GM19351 (cell line): ENCODE results near the gene COL11A1.
"Not testable (repeated sequence)": the region's sequence is repeated elsewhere in the genome, so short reads cannot be mapped to it uniquely, and the experiment has no call there.

Experiments used
- ATAC-seq: cut with Tn5 transposase; IDR thresholded peaks from one replicate; pipeline ENCODE4 v1.9.1; 2021; ENCODE audit warnings: mild to moderate bottlenecking, moderate library complexity; ENCODE audit not compliant: unreplicated experiment

The COL11A1 gene

GRCh38 chr1:103087256-103087655, 21.1 kb downstream of the COL11A1 start:
- no peak for ATAC-seq

- no peak for ATAC-seq
Observed at GRCh38 chr1:103084181-103084580, 24.1 kb downstream of the COL11A1 start.

- no peak for ATAC-seq
Observed at GRCh38 chr1:103075316-103076000, 32.9 kb downstream of the COL11A1 start.

- no peak for ATAC-seq
Observed at GRCh38 chr1:103074224-103074623, 34.1 kb downstream of the COL11A1 start.

- ATAC-seq: no peak
Observed at GRCh38 chr1:103069201-103069600, 39.1 kb downstream of the COL11A1 start.

GRCh38 chr1:103063921-103064320, 44.4 kb downstream of the COL11A1 start:
- no peak for ATAC-seq

GRCh38 chr1:103058391-103058790, 49.9 kb downstream of the COL11A1 start:
- ATAC-seq: no peak

- ATAC-seq: no peak
Observed at GRCh38 chr1:103056423-103056822, 51.9 kb downstream of the COL11A1 start.

GRCh38 chr1:103028110-103028509, 80.2 kb downstream of the COL11A1 start:
- not testable (repeated sequence) for ATAC-seq

- ATAC-seq: no peak
Observed at GRCh38 chr1:103025858-103026409, 82.4 kb downstream of the COL11A1 start.

GRCh38 chr1:103024051-103024450, 84.3 kb downstream of the COL11A1 start:
- ATAC-seq: no peak

- no peak for ATAC-seq
Observed at GRCh38 chr1:103002005-103002404, 106.3 kb downstream of the COL11A1 start.

- ATAC-seq: no peak
Observed at GRCh38 chr1:102978874-102979273, 129.4 kb downstream of the COL11A1 start.

- ATAC-seq: no peak
Observed at GRCh38 chr1:102977292-102977691, 131.0 kb downstream of the COL11A1 start.

GRCh38 chr1:102970496-102971078, 137.7 kb downstream of the COL11A1 start:
- peak; percentile 80 for ATAC-seq

GRCh38 chr1:102967786-102968185, 140.5 kb downstream of the COL11A1 start:
- ATAC-seq: no peak

GRCh38 chr1:102961549-102961948, 146.8 kb downstream of the COL11A1 start:
- no peak for ATAC-seq

- no peak for ATAC-seq
Observed at GRCh38 chr1:102954576-102954975, 153.7 kb downstream of the COL11A1 start.

- ATAC-seq: no peak
Observed at GRCh38 chr1:102952400-102952799, 155.9 kb downstream of the COL11A1 start.

GRCh38 chr1:102942324-102942723, 166.0 kb downstream of the COL11A1 start:
- no peak for ATAC-seq

GRCh38 chr1:102941366-102941947, 166.9 kb downstream of the COL11A1 start:
- no peak for ATAC-seq

- no peak for ATAC-seq
Observed at GRCh38 chr1:102937401-102937800, 170.9 kb downstream of the COL11A1 start.
